Prostate gland (tissue), 2 donors: ENCODE measurements around the gene ATP6V1G2.

Experiments used
- POLR2A ChIP-seq: fragments of 450-650 bp; IDR thresholded peaks from one replicate; pipeline ENCODE4 v1.6.1; 2016; ENCODE audit warnings: antibody characterized with exemption, mild to moderate bottlenecking
- POLR2AphosphoS5 ChIP-seq: sonication (generic); formaldehyde crosslinking; IDR thresholded peaks from one replicate; pipeline ENCODE4 v1.6.1; 2017; ENCODE audit warnings: antibody characterized with exemption
- TF ChIP-seq, protein P1 (sequence below), 4 experiments: fragments of 200-600 bp in 2 of 4; fragments of 450-650 bp in 2 of 4; sonication (generic) in 2 of 4; IDR thresholded peaks; 1 replicate in 3 of 4; 2 replicates in 1 of 4; pipeline ENCODE4 v1.5.1; 2016 to 2019; ENCODE audit warnings: antibody characterized with exemption in 4 of 4, mild to moderate bottlenecking in 2 of 4, moderate library complexity in 2 of 4

DNA sequence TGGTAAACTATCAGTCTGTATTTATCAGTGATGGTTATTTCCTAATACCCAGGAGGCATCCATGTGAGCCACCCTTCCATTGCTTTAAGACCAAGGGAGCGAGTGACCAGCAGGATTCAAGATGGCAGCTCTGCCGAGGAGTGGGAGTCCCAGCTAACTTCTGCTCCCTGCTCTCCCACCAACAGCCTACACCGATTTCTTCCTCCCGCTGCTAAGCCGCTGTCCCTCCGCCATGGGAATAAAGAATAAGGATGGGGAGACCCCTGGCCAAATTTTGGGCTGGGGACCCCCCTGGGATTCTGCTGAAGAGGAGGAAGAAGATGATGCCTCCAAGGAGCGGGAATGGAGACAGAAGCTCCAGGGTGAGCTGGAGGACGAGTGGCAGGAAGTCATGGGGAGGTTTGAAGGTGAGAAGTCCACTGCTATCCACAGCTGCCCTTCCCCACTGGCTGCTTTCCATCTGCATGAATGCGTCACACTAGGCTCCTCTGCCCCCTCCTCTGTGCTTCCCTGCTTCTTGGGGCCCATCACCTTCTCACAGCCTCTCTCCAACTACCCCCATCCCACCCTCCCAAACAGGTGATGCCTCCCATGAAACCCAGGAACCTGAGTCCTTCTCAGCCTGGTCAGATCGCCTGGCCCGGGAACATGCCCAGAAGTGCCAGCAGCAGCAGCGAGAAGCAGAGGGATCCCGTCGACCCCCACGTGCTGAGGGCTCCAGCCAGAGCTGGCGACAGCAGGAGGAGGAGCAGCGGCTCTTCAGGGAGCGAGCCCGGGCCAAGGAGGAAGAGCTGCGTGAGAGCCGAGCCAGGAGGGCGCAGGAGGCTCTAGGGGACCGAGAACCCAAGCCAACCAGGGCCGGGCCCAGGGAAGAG lies 11.3 kb upstream of the ATP6V1G2 start:
- TF ChIP-seq, protein P1, sequence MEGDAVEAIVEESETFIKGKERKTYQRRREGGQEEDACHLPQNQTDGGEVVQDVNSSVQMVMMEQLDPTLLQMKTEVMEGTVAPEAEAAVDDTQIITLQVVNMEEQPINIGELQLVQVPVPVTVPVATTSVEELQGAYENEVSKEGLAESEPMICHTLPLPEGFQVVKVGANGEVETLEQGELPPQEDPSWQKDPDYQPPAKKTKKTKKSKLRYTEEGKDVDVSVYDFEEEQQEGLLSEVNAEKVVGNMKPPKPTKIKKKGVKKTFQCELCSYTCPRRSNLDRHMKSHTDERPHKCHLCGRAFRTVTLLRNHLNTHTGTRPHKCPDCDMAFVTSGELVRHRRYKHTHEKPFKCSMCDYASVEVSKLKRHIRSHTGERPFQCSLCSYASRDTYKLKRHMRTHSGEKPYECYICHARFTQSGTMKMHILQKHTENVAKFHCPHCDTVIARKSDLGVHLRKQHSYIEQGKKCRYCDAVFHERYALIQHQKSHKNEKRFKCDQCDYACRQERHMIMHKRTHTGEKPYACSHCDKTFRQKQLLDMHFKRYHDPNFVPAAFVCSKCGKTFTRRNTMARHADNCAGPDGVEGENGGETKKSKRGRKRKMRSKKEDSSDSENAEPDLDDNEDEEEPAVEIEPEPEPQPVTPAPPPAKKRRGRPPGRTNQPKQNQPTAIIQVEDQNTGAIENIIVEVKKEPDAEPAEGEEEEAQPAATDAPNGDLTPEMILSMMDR (IDR thresholded peaks at IDR 0.05) = no peak
- TF ChIP-seq POLR2A (no peak), POLR2AphosphoS5 (no peak)
